ENCODE measurements around the gene TMEM132E.

The TMEM132E gene

DNA sequence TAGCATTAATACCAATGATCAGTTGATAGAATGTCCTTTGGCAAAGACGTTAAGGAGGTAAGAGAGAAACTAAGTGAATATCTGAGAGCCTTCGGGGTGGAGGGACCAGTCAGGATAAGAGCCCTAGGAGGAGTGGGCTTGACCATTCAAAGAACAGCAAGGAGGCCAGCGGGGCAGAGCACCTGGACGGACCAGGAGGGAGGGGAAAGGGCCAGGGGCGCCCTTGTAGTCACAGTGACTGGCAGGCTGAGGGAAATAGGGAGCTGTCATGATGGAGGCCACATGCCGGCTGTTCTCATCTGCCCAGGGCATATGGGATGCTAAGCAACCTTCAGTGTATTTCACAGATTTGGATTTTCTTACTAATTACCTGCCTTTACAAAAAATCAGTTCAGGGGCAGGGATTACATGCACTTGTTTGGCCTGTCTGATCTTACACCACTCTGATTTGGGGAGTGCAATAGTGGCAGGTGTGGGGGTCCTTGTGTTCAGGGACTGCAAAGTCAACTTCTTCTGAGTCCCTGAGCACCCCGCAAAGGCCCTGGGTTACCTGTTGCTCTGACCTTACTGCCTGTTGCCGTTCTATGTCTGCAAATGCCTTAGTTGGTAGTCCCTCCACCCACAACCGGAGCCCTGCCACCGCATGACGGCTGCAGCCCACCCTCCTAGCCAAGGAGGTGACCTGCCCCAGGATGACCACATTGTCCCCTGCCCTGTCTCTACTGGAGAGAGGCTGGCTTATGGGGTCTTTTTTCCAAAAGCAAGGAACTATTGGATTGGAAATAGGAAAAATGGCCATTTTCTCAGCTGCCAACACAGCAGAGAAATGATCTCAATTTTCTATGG, 10.0 kb downstream of the TMEM132E start:
- peaks cover 10 to 76% (median 33%) of the 10 kb centered on the region in 5 donors for H3K27me3 ChIP-seq (ENCODE audit: control insufficient read depth in 5 of 5, insufficient read depth in 4 of 5, low read length in 5 of 5)

GRCh38 chr17:34592002-34592401, 12.6 kb downstream of the TMEM132E start:
- H3K9me3 ChIP-seq (ENCODE audit: control insufficient read depth in 5 of 5, low read length in 5 of 5): no peaks in the 10 kb centered on the region
- peaks cover 12 to 59% (median 27%) of the 10 kb centered on the region in 5 donors for H3K27me3 ChIP-seq (ENCODE audit: control insufficient read depth in 5 of 5, insufficient read depth in 4 of 5, low read length in 5 of 5)
- no peaks in the 10 kb centered on the region for H3K4me1 ChIP-seq (ENCODE audit: control insufficient read depth in 5 of 5, insufficient read depth in 5 of 5, low read length in 5 of 5)
- no peaks in the 10 kb centered on the region for H3K36me3 ChIP-seq (ENCODE audit: control insufficient read depth in 5 of 5, insufficient read depth in 5 of 5, low read length in 5 of 5)
- H3K27ac ChIP-seq (ENCODE audit: low read depth, low read length): no peak overlapping the region
- H3K4me3 ChIP-seq (ENCODE audit: low read depth in 1 of 5, low read length in 5 of 5): no peak overlapping the region
- H3K9ac ChIP-seq (ENCODE audit: low read length in 5 of 5): no peak overlapping the region

More for the DNA sequence above, 10.0 kb downstream of the TMEM132E start:
- no peak overlapping the region for H3K27ac ChIP-seq (ENCODE audit: low read depth, low read length)
- no peaks in the 10 kb centered on the region for H3K9me3 ChIP-seq (ENCODE audit: control insufficient read depth in 5 of 5, low read length in 5 of 5)
- no peak overlapping the region for H3K4me3 ChIP-seq (ENCODE audit: low read depth in 1 of 5, low read length in 5 of 5)
- H3K36me3 ChIP-seq (ENCODE audit: control insufficient read depth in 5 of 5, insufficient read depth in 5 of 5, low read length in 5 of 5): no peaks in the 10 kb centered on the region
- no peaks in the 10 kb centered on the region for H3K4me1 ChIP-seq (ENCODE audit: control insufficient read depth in 5 of 5, insufficient read depth in 5 of 5, low read length in 5 of 5)
- no peak overlapping the region for H3K9ac ChIP-seq (ENCODE audit: low read length in 5 of 5)

DNA sequence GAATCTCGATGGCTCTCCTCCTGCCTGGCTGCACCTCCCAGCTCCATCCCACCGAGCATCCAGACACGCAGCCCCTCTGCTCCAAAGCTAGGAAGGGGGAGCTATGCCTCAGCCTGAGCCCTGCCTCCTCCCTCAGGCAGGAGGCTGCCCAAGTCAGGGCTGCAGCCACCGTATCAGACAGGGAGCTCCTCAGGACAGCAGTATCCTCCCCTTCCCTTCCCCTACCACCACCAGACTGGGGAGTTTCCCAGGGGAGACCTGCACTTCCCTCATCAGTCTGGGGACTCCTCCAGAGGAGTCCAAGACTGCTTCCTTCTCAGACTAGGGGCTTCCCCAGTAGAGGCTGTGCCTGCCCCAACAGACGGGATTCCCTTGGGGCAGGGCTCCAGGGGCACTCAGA, 17.5 kb downstream of the TMEM132E start:
- Histone ChIP-seq H3K4me3 (ENCODE audit: low read depth in 1 of 5, low read length in 5 of 5) (no peak overlapping the region), H3K9ac (ENCODE audit: low read length in 5 of 5) (no peak overlapping the region), H3K27ac (ENCODE audit: low read depth, low read length) (no peak overlapping the region), H3K9me3 (ENCODE audit: control insufficient read depth in 5 of 5, low read length in 5 of 5) (no peaks in the 10 kb centered on the region), H3K4me1 (ENCODE audit: control insufficient read depth in 5 of 5, insufficient read depth in 5 of 5, low read length in 5 of 5) (no peaks in the 10 kb centered on the region), H3K27me3 (ENCODE audit: control insufficient read depth in 5 of 5, insufficient read depth in 4 of 5, low read length in 5 of 5) (peaks cover 3 to 20% (median 13%) of the 10 kb centered on the region in 5 donors), H3K36me3 (ENCODE audit: control insufficient read depth in 5 of 5, insufficient read depth in 5 of 5, low read length in 5 of 5) (no peaks in the 10 kb centered on the region)

DNA sequence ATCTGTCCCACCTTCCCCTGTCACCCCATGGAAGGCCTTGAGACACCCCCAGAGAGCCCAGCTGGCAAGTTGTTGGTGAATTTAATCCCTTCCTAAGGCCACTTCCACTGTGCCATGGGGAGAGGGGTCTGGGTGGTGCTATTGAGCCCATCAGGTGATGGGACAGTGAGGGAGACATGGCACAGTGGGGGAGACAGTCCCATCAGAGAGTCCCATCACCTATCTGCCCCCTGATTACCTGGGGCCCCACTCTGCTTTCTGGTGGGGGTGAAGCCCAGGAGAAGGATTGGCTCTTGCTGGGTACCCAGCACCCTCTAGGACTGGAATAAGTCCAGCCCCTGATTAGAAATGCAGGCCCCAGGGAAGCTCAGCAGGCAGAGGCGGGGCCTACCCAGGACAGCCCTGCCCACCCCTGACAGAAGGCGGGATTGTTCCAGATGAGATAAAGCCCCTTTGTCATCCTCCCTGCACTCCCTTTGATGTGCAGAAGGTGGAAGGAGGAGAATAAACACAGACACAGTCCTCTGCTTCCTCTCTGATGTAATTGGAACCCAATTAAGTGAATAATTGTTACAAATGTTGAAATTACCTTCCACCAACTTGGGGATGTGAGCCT, 18.9 kb downstream of the TMEM132E start:
- no peaks in the 10 kb centered on the region for H3K4me1 ChIP-seq (ENCODE audit: control insufficient read depth in 5 of 5, insufficient read depth in 5 of 5, low read length in 5 of 5)
- H3K4me3 ChIP-seq (ENCODE audit: low read depth in 1 of 5, low read length in 5 of 5): no peak overlapping the region
- H3K27me3 ChIP-seq (ENCODE audit: control insufficient read depth in 5 of 5, insufficient read depth in 4 of 5, low read length in 5 of 5): peaks cover 3 to 23% (median 11%) of the 10 kb centered on the region in 5 donors
- H3K36me3 ChIP-seq (ENCODE audit: control insufficient read depth in 5 of 5, insufficient read depth in 5 of 5, low read length in 5 of 5): no peaks in the 10 kb centered on the region
- no peaks in the 10 kb centered on the region for H3K9me3 ChIP-seq (ENCODE audit: control insufficient read depth in 5 of 5, low read length in 5 of 5)
- no peak overlapping the region for H3K27ac ChIP-seq (ENCODE audit: low read depth, low read length)
- no peak overlapping the region for H3K9ac ChIP-seq (ENCODE audit: low read length in 5 of 5)

GRCh38 chr17:34601416-34601815, 22.0 kb downstream of the TMEM132E start:
- H3K36me3 ChIP-seq (ENCODE audit: control insufficient read depth in 5 of 5, insufficient read depth in 5 of 5, low read length in 5 of 5): no peaks in the 10 kb centered on the region
- no peak overlapping the region for H3K4me3 ChIP-seq (ENCODE audit: low read depth in 1 of 5, low read length in 5 of 5)
- no peaks in the 10 kb centered on the region for H3K4me1 ChIP-seq (ENCODE audit: control insufficient read depth in 5 of 5, insufficient read depth in 5 of 5, low read length in 5 of 5)
- no peak overlapping the region for H3K27ac ChIP-seq (ENCODE audit: low read depth, low read length)
- H3K9me3 ChIP-seq (ENCODE audit: control insufficient read depth in 5 of 5, low read length in 5 of 5): no peaks in the 10 kb centered on the region
- H3K27me3 ChIP-seq (ENCODE audit: control insufficient read depth in 5 of 5, insufficient read depth in 4 of 5, low read length in 5 of 5): peaks cover 0 to 15% (median 10%) of the 10 kb centered on the region in 5 donors
- H3K9ac ChIP-seq (ENCODE audit: low read length in 5 of 5): no peak overlapping the region

- H3K36me3 ChIP-seq (ENCODE audit: control insufficient read depth in 5 of 5, insufficient read depth in 5 of 5, low read length in 5 of 5): no peaks in the 10 kb centered on the region
- no peak overlapping the region for H3K9ac ChIP-seq (ENCODE audit: low read length in 5 of 5)
- H3K4me1 ChIP-seq (ENCODE audit: control insufficient read depth in 5 of 5, insufficient read depth in 5 of 5, low read length in 5 of 5): no peaks in the 10 kb centered on the region
- H3K4me3 ChIP-seq (ENCODE audit: low read depth in 1 of 5, low read length in 5 of 5): no peak overlapping the region
- H3K27ac ChIP-seq (ENCODE audit: low read depth, low read length): no peak overlapping the region
- peaks cover 4 to 21% (median 15%) of the 10 kb centered on the region in 5 donors for H3K27me3 ChIP-seq (ENCODE audit: control insufficient read depth in 5 of 5, insufficient read depth in 4 of 5, low read length in 5 of 5)
- no peaks in the 10 kb centered on the region for H3K9me3 ChIP-seq (ENCODE audit: control insufficient read depth in 5 of 5, low read length in 5 of 5)
Observed at GRCh38 chr17:34603974-34604373, 24.6 kb downstream of the TMEM132E start.

DNA sequence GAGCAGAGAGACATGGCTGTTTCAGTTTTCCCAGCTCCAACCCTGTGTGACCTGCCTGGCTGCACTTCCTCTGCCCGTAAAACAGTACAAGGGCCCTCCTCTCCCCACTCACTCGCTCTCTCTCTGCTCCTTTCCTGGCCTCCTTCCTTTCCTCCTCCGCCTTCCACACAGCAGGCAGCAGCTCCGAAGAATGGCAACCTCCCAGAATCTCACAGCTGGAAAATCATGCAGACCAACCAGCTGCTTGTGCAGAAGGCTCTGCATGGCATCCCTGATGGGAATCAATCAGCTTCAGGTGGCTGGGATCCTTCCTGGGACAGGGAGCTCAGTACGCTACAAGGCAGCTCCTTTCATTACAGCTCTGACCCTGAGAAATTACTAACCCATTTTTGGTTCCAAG, 27.4 kb downstream of the TMEM132E start:
- H3K27ac ChIP-seq (ENCODE audit: low read depth, low read length): no peak overlapping the region
- H3K9ac ChIP-seq (ENCODE audit: low read length in 5 of 5): no peak overlapping the region
- H3K4me3 ChIP-seq (ENCODE audit: low read depth in 1 of 5, low read length in 5 of 5): no peak overlapping the region
- H3K9me3 ChIP-seq (ENCODE audit: control insufficient read depth in 5 of 5, low read length in 5 of 5): peaks cover 0 to 5% (median 0%) of the 10 kb centered on the region in 5 donors
- H3K4me1 ChIP-seq (ENCODE audit: control insufficient read depth in 5 of 5, insufficient read depth in 5 of 5, low read length in 5 of 5): no peaks in the 10 kb centered on the region
- H3K36me3 ChIP-seq (ENCODE audit: control insufficient read depth in 5 of 5, insufficient read depth in 5 of 5, low read length in 5 of 5): no peaks in the 10 kb centered on the region
- peaks cover 10 to 42% (median 22%) of the 10 kb centered on the region in 5 donors for H3K27me3 ChIP-seq (ENCODE audit: control insufficient read depth in 5 of 5, insufficient read depth in 4 of 5, low read length in 5 of 5)

DNA sequence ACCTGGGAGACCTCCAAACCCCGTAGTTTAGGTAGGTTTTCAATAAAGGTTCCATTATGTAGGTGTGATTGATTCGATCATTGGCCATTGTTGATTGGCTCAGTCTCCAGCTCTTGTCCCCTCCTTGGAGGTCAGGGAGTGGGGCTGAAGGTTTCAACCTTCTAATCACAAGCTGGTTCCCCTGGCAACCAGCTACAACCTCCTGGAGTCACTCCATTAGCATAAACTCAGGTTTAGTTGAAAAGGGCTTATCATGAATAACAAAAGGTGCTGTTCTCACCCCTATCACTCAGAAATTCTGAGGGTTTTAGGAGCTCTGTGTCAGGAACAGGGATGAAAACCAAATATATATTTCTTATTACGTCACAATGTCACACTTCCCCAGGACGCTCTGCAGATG, 28.5 kb downstream of the TMEM132E start:
- peaks cover 0 to 5% (median 0%) of the 10 kb centered on the region in 5 donors for H3K9me3 ChIP-seq (ENCODE audit: control insufficient read depth in 5 of 5, low read length in 5 of 5)
- no peak overlapping the region for H3K27ac ChIP-seq (ENCODE audit: low read depth, low read length)
- H3K9ac ChIP-seq (ENCODE audit: low read length in 5 of 5): no peak overlapping the region
- peaks cover 10 to 49% (median 23%) of the 10 kb centered on the region in 5 donors for H3K27me3 ChIP-seq (ENCODE audit: control insufficient read depth in 5 of 5, insufficient read depth in 4 of 5, low read length in 5 of 5)
- no peak overlapping the region for H3K4me3 ChIP-seq (ENCODE audit: low read depth in 1 of 5, low read length in 5 of 5)
- H3K36me3 ChIP-seq (ENCODE audit: control insufficient read depth in 5 of 5, insufficient read depth in 5 of 5, low read length in 5 of 5): no peaks in the 10 kb centered on the region
- no peaks in the 10 kb centered on the region for H3K4me1 ChIP-seq (ENCODE audit: control insufficient read depth in 5 of 5, insufficient read depth in 5 of 5, low read length in 5 of 5)

- H3K9ac ChIP-seq (ENCODE audit: low read length in 5 of 5): no peak overlapping the region
- H3K4me1 ChIP-seq (ENCODE audit: control insufficient read depth in 5 of 5, insufficient read depth in 5 of 5, low read length in 5 of 5): no peaks in the 10 kb centered on the region
- no peak overlapping the region for H3K4me3 ChIP-seq (ENCODE audit: low read depth in 1 of 5, low read length in 5 of 5)
- H3K9me3 ChIP-seq (ENCODE audit: control insufficient read depth in 5 of 5, low read length in 5 of 5): peaks cover 0 to 5% (median 0%) of the 10 kb centered on the region in 5 donors
- H3K27me3 ChIP-seq (ENCODE audit: control insufficient read depth in 5 of 5, insufficient read depth in 4 of 5, low read length in 5 of 5): peaks cover 10 to 54% (median 22%) of the 10 kb centered on the region in 5 donors
- no peaks in the 10 kb centered on the region for H3K36me3 ChIP-seq (ENCODE audit: control insufficient read depth in 5 of 5, insufficient read depth in 5 of 5, low read length in 5 of 5)
- H3K27ac ChIP-seq (ENCODE audit: low read depth, low read length): no peak overlapping the region
Observed at GRCh38 chr17:34609210-34609609, 29.8 kb downstream of the TMEM132E start.

GRCh38 chr17:34610039-34610438, 30.7 kb downstream of the TMEM132E start:
- H3K36me3 ChIP-seq (ENCODE audit: control insufficient read depth in 5 of 5, insufficient read depth in 5 of 5, low read length in 5 of 5): no peaks in the 10 kb centered on the region
- no peak overlapping the region for H3K4me3 ChIP-seq (ENCODE audit: low read depth in 1 of 5, low read length in 5 of 5)
- peaks cover 14 to 57% (median 25%) of the 10 kb centered on the region in 5 donors for H3K27me3 ChIP-seq (ENCODE audit: control insufficient read depth in 5 of 5, insufficient read depth in 4 of 5, low read length in 5 of 5)
- no peaks in the 10 kb centered on the region for H3K4me1 ChIP-seq (ENCODE audit: control insufficient read depth in 5 of 5, insufficient read depth in 5 of 5, low read length in 5 of 5)
- peaks cover 0 to 5% (median 0%) of the 10 kb centered on the region in 5 donors for H3K9me3 ChIP-seq (ENCODE audit: control insufficient read depth in 5 of 5, low read length in 5 of 5)
- H3K9ac ChIP-seq (ENCODE audit: low read length in 5 of 5): no peak overlapping the region
- no peak overlapping the region for H3K27ac ChIP-seq (ENCODE audit: low read depth, low read length)

Data from subcutaneous abdominal adipose tissue (tissue), 5 donors.